ENCODE results near the gene CALHM6.

Gene CALHM6

DNA sequence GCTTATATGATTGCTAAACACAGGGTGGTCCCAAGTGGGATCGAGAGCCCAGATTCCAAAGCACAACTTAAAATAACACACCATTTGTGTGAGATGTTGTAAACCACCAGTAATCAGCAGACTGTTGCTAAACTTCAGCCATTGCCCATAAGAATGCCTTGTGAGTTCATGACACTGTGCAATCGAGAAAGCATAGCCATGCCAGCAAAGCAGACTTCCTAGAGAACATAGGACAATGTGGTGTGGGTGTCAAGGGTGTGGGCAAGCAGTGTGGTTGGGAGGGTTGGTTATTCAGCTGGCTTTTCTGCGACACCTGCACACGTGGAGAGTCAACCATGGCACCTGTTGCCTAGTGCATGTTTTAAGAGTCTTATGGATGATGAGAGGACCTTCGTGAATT, 16.1 kb upstream of the CALHM6 start:
- TF ChIP-seq, protein P1, sequence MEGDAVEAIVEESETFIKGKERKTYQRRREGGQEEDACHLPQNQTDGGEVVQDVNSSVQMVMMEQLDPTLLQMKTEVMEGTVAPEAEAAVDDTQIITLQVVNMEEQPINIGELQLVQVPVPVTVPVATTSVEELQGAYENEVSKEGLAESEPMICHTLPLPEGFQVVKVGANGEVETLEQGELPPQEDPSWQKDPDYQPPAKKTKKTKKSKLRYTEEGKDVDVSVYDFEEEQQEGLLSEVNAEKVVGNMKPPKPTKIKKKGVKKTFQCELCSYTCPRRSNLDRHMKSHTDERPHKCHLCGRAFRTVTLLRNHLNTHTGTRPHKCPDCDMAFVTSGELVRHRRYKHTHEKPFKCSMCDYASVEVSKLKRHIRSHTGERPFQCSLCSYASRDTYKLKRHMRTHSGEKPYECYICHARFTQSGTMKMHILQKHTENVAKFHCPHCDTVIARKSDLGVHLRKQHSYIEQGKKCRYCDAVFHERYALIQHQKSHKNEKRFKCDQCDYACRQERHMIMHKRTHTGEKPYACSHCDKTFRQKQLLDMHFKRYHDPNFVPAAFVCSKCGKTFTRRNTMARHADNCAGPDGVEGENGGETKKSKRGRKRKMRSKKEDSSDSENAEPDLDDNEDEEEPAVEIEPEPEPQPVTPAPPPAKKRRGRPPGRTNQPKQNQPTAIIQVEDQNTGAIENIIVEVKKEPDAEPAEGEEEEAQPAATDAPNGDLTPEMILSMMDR (conservative IDR thresholded peaks at IDR 0.05), result no peak
- H3K27ac ChIP-seq, result no peak overlapping the region

DNA sequence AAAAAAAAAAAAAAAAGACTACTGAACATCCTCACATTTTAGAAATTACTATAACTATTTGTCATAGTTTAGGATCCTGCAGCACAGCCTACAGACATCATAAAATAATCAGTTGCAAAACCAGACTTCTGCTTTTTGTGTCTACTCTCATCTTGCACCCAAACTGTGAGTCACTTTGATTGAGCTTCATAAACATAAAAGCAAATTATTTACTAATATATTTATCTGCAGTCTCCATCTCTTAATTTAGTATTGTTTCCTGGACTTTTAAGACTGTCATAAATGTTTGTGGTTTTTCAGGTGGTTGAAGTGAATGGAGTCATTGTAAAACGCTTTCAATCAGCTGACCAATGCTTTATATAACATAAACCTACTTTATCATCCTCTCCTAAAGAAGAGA, 14.8 kb upstream of the CALHM6 start:
- TF ChIP-seq, protein P1 (conservative IDR thresholded peaks at IDR 0.05), result no peak
- H3K27ac ChIP-seq, result no peak overlapping the region

DNA sequence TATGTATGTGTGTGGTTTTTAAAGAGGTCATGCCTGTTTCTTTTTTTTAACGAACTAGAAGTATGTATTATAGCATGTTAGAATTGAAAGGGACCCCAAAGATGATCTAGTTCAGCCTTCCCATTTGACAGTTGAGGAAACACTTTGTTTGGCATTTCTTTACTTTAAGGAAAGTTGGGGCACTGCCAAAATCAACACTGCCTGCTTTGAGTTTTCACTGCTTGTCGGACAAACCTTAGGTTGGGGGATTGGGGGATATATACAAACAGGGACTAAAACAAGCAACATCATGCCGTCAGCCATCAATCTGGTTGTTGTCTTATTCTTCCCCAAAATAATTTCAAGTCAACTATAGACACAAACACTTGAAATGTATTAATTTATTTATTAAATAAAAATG, 14.1 kb upstream of the CALHM6 start:
- H3K27ac ChIP-seq, result no peak overlapping the region

DNA sequence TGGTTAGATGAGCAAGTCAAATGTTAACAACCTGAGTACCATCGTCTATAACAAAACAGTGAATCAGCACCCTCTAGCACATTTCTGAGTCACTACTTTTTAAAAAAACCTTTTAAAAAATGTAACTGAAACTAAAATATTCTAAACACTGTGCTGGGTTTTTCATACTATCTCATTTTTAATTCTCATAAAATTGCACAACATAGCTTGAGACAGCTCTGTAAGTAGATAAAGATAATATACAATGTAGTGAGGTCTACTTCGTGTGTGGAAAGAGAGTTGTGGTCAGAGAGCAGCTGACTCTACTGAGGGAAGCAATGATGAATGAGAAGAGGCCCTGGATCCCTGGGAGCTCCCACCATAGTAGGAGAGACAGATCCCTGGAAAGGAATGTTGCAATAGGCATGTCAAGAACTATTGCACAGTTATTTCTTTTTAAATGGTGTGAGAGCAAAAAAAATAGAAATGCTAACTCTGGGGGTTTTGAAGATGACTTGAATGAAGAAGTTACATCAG, 13.6 kb upstream of the CALHM6 start:
- no peak overlapping the region for H3K27ac ChIP-seq

More for the DNA sequence above, 14.1 kb upstream of the CALHM6 start:
- TF ChIP-seq, protein P1 (conservative IDR thresholded peaks at IDR 0.05), result no peak

DNA sequence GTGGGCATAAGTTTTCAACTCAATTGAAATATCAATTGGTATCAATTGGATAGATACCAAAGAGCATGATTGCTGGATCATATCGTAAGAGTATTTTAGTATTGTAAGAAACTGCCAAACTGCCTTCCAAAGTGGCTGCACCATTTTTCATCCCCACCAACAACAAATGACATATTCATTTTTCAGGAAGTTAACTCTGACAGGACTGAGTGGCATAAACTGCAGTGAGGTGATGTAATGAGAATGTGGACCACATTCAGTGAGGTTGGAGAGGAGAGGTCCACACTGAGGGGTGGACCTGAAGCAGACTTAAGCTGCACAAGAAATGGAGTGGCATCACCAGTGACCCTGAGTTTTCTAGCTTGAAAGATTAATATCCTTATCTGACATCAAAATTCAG, 11.6 kb upstream of the CALHM6 start:
- H3K27ac ChIP-seq, result no peak overlapping the region
- TF ChIP-seq, protein P1 (conservative IDR thresholded peaks at IDR 0.05), result no peak

More for the DNA sequence above, 13.6 kb upstream of the CALHM6 start:
- TF ChIP-seq, protein P1 (conservative IDR thresholded peaks at IDR 0.05), result no peak

DNA sequence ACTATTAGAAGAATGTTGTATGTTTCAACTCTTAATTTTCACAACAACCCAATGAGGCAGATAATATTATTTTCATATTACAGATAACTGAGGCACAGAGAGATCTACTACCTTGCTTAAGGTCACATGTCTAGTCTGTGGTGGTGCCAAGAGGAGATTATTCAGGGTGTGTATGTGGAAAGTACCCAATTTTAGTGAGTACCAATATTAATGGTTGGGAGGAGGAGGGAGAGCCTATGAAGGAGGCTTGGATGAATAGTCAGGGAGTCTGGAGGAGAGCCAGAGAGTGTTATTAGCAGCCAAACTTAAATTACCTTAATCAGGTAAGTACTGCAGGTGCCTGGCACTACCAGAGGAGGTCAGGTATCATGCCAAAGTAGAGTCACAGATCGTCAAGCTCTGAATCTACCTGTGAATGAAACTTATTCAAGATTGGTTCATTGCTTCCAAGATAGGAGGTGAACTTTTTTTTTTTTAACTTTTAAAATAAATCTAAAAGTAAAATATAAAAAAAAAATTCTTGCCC, 10.9 kb upstream of the CALHM6 start:
- no peak overlapping the region for H3K27ac ChIP-seq

DNA sequence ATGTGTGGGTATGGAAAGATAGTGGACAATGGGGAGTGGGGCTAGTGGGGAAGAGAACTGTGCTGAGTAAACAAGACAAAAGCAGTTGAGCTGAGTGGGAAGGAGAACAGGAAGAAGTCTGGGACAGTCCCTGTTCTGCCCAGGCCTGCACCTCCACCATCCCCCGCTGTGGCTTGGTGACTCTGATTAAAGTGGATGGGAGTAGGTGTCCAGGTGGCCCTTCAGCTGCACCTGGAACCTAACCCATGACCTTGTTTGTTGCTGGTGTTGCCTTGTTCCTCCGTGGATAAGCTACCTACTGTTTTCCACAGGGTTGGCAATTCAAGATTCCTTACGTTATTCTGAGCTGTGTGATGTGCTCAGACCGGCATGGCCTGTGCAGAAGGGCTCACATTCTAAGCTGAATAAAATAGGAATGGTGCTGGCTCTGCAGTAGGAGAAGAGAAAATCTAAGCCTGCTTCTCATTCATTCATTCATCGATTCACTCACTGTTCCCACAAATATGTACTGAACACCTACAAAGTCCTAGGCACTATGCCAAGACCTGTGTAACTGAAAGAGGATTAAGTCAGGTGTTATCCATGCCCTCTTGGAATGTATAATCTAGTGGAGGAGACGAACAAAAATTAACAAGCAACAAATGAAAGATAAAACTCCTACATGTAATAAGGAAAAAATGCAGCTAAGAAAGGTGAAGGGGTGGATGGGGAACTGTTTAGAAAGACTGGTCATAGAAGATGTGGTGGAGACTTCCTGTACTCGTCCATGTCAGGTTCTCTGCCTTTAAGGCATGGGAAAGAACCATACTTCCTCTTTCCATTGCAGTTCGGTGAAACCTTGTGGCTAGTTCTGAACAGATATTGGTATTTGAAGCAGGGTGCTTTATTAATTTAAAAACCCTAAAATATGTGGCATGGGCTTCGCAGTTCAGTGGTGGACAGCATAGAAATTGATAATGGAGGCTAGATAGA, 10.1 kb upstream of the CALHM6 start:
- H3K27ac ChIP-seq, result no peak overlapping the region
- TF ChIP-seq, protein P1 (conservative IDR thresholded peaks at IDR 0.05), result no peak

More for the DNA sequence above, 10.9 kb upstream of the CALHM6 start:
- TF ChIP-seq, protein P1 (conservative IDR thresholded peaks at IDR 0.05), result no peak
